ENCODE data around the gene FAM180A. TPM values are rescaled to one million over a fixed set of nuclear protein-coding genes. Genes with fewer than 3 reads are reported as not detected.

Gene FAM180A
- total and polyA plus RNA-seq, 4 donors = 0.19 to 10.5 (median 5.6) TPM

DNA sequence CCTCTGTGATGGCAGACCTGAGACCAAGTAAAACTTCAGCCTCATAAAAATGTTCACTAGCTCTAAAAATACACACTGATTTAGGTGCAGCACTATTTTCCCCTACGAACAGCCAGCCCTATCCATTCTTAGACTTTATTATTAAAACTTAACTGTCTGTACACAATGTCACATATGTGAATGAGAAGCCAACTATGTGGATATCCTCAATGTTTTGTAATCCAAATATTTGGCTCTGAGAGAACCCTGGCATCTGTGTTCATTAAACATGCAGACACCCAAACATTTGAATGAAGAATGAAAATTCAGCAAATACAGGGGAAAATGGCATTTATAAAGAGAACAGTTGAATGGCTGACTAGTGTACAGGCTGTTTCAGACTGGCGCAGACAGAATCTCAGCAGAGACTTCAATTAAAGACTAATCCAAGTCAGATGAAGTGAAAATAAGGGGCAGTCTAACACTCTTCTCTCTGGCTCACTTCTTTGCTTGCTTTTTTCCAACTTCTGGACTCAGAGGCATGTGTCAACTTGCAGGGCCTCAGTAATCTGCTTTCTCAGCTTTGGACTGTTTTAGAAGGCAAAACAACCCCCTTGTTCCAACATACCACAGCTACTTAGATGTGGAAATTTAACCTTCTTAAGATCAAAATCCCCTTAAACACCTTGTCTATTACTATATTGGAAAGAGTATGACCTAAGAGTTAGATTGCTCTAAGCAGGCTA is 47.4 kb upstream of the FAM180A start:
- TF ChIP-seq, protein P1, sequence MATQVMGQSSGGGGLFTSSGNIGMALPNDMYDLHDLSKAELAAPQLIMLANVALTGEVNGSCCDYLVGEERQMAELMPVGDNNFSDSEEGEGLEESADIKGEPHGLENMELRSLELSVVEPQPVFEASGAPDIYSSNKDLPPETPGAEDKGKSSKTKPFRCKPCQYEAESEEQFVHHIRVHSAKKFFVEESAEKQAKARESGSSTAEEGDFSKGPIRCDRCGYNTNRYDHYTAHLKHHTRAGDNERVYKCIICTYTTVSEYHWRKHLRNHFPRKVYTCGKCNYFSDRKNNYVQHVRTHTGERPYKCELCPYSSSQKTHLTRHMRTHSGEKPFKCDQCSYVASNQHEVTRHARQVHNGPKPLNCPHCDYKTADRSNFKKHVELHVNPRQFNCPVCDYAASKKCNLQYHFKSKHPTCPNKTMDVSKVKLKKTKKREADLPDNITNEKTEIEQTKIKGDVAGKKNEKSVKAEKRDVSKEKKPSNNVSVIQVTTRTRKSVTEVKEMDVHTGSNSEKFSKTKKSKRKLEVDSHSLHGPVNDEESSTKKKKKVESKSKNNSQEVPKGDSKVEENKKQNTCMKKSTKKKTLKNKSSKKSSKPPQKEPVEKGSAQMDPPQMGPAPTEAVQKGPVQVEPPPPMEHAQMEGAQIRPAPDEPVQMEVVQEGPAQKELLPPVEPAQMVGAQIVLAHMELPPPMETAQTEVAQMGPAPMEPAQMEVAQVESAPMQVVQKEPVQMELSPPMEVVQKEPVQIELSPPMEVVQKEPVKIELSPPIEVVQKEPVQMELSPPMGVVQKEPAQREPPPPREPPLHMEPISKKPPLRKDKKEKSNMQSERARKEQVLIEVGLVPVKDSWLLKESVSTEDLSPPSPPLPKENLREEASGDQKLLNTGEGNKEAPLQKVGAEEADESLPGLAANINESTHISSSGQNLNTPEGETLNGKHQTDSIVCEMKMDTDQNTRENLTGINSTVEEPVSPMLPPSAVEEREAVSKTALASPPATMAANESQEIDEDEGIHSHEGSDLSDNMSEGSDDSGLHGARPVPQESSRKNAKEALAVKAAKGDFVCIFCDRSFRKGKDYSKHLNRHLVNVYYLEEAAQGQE (IDR thresholded peaks at IDR 0.05) = no peak
- no peak for TF ChIP-seq GABPA (IDR thresholded peaks at IDR 0.05 in 1 of 2, conservative IDR thresholded peaks at IDR 0.05 in 1 of 2)
- TF ChIP-seq JUND (IDR thresholded peaks at IDR 0.05) = no peak
- no peak for TF ChIP-seq HNF4A (conservative IDR thresholded peaks at IDR 0.05)
- no peak for TF ChIP-seq RXRA (IDR thresholded peaks at IDR 0.05)
- no peak for TF ChIP-seq FOXA2 (IDR thresholded peaks at IDR 0.05)
- no peak for TF ChIP-seq HNF4G (IDR thresholded peaks at IDR 0.05)
- TF ChIP-seq, protein P2, sequence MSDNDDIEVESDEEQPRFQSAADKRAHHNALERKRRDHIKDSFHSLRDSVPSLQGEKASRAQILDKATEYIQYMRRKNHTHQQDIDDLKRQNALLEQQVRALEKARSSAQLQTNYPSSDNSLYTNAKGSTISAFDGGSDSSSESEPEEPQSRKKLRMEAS (IDR thresholded peaks at IDR 0.05) = no peak
- TF ChIP-seq, protein P3, sequence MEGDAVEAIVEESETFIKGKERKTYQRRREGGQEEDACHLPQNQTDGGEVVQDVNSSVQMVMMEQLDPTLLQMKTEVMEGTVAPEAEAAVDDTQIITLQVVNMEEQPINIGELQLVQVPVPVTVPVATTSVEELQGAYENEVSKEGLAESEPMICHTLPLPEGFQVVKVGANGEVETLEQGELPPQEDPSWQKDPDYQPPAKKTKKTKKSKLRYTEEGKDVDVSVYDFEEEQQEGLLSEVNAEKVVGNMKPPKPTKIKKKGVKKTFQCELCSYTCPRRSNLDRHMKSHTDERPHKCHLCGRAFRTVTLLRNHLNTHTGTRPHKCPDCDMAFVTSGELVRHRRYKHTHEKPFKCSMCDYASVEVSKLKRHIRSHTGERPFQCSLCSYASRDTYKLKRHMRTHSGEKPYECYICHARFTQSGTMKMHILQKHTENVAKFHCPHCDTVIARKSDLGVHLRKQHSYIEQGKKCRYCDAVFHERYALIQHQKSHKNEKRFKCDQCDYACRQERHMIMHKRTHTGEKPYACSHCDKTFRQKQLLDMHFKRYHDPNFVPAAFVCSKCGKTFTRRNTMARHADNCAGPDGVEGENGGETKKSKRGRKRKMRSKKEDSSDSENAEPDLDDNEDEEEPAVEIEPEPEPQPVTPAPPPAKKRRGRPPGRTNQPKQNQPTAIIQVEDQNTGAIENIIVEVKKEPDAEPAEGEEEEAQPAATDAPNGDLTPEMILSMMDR (IDR thresholded peaks at IDR 0.05; ENCODE audit: low read depth, low read length, missing input control) = no peak
- H3K27me3 ChIP-seq (ENCODE audit: control insufficient read depth in 4 of 4, insufficient read depth in 4 of 4, low read length in 3 of 4) = peaks cover 0 to 6% (median 1%) of the 10 kb centered on the region in 4 donors
- H3K9ac ChIP-seq (ENCODE audit: low read depth in 1 of 2, low read length in 2 of 2) = no peak overlapping the region
- H3K4me1 ChIP-seq (ENCODE audit: control insufficient read depth in 4 of 4, insufficient read depth in 4 of 4, low read length in 3 of 4) = peaks cover 0 to 4% (median 2%) of the 10 kb centered on the region in 4 donors
- H3K9me3 ChIP-seq (ENCODE audit: control insufficient read depth in 4 of 4, low read length in 3 of 4) = peaks cover 0 to 3% (median under 1%) of the 10 kb centered on the region in 4 donors
- no peak overlapping the region for H3K27ac ChIP-seq (ENCODE audit: low read depth in 1 of 2, low read length in 2 of 2)
- no peak for DNase-seq (ENCODE audit: low spot score)
- WGBS = 90% methylated on average over 2 of the region's 2 CpGs
- no peak overlapping the region for H3K4me3 ChIP-seq (ENCODE audit: low read depth in 1 of 3, low read length in 3 of 3)
- H3K36me3 ChIP-seq (ENCODE audit: control insufficient read depth in 4 of 4, insufficient read depth in 3 of 4, low read depth in 1 of 4, low read length in 3 of 4) = no peaks in the 10 kb centered on the region

DNA sequence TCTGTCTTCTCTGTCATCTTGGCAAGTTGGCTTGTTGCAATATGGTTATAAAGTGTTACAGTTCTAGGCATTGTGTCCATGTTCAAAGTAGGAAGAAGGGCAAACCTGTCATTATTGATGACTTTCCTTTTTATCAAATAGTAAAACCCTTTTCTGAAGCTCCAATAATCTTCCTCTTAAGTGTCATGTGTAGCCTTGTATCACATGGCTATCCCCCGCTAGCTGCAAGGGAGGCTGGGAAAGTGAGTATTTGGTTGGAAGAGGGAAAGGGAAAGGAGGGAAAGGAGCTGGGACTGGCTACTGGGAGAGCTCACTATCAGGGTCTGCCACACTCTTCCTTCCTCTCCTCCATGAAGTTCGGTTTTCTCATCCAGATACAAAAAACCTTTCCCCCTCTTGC is 45.2 kb upstream of the FAM180A start:
- Histone ChIP-seq H3K9ac (ENCODE audit: low read depth in 1 of 2, low read length in 2 of 2) (no peak overlapping the region), H3K36me3 (ENCODE audit: control insufficient read depth in 4 of 4, insufficient read depth in 3 of 4, low read depth in 1 of 4, low read length in 3 of 4) (no peaks in the 10 kb centered on the region), H3K4me1 (ENCODE audit: control insufficient read depth in 4 of 4, insufficient read depth in 4 of 4, low read length in 3 of 4) (no peaks in the 10 kb centered on the region), H3K27me3 (ENCODE audit: control insufficient read depth in 4 of 4, insufficient read depth in 4 of 4, low read length in 3 of 4) (no peaks in the 10 kb centered on the region), H3K27ac (ENCODE audit: low read depth in 1 of 2, low read length in 2 of 2) (no peak overlapping the region), H3K4me3 (ENCODE audit: low read depth in 1 of 3, low read length in 3 of 3) (no peak overlapping the region), H3K9me3 (ENCODE audit: control insufficient read depth in 4 of 4, low read length in 3 of 4) (peaks cover 0 to 3% (median under 1%) of the 10 kb centered on the region in 4 donors)
- 80% methylated on average over 2 of the region's 2 CpGs for WGBS
- DNase-seq (ENCODE audit: low spot score) = no peak
- no peak for TF ChIP-seq TAF1 (conservative IDR thresholded peaks at IDR 0.05)
- TF ChIP-seq, protein P2 (IDR thresholded peaks at IDR 0.05) = no peak
- TF ChIP-seq, protein P4, sequence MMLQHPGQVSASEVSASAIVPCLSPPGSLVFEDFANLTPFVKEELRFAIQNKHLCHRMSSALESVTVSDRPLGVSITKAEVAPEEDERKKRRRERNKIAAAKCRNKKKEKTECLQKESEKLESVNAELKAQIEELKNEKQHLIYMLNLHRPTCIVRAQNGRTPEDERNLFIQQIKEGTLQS (IDR thresholded peaks at IDR 0.05) = no peak
- TF ChIP-seq, protein P5, sequence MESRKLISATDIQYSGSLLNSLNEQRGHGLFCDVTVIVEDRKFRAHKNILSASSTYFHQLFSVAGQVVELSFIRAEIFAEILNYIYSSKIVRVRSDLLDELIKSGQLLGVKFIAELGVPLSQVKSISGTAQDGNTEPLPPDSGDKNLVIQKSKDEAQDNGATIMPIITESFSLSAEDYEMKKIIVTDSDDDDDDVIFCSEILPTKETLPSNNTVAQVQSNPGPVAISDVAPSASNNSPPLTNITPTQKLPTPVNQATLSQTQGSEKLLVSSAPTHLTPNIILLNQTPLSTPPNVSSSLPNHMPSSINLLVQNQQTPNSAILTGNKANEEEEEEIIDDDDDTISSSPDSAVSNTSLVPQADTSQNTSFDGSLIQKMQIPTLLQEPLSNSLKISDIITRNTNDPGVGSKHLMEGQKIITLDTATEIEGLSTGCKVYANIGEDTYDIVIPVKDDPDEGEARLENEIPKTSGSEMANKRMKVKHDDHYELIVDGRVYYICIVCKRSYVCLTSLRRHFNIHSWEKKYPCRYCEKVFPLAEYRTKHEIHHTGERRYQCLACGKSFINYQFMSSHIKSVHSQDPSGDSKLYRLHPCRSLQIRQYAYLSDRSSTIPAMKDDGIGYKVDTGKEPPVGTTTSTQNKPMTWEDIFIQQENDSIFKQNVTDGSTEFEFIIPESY (IDR thresholded peaks at IDR 0.05) = no peak
- no peak for TF ChIP-seq FOXA1 (IDR thresholded peaks at IDR 0.05)
- TF ChIP-seq RAD21 (IDR thresholded peaks at IDR 0.05) = no peak
- TF ChIP-seq RXRA (IDR thresholded peaks at IDR 0.05) = no peak
- TF ChIP-seq JUND (IDR thresholded peaks at IDR 0.05) = no peak
- no peak for TF ChIP-seq HNF4A (conservative IDR thresholded peaks at IDR 0.05)
- no peak for TF ChIP-seq NR2F2 (IDR thresholded peaks at IDR 0.05)
- TF ChIP-seq, protein P3 (IDR thresholded peaks at IDR 0.05; ENCODE audit: low read depth, low read length, missing input control) = no peak
- no peak for TF ChIP-seq EGR1 (IDR thresholded peaks at IDR 0.05; ENCODE audit: low read depth in 2 of 2)
- no peak for TF ChIP-seq FOXA2 (IDR thresholded peaks at IDR 0.05)
- TF ChIP-seq, protein P1 (IDR thresholded peaks at IDR 0.05) = no peak

Data from liver (tissue), 9 donors.